Common myeloid progenitor, CD34-positive (primary cell): ENCODE results near the gene ZNF438.

Source experiments
- CTCF ChIA-PET: fragments of 350-600 bp; sonication (Branson Sonifier 250); formaldehyde crosslinking; loops from one replicate; lab custom pipeline; 2021; ENCODE audit warnings: antibody characterized with exemption; lab: Charles Lee
- POLR2A ChIA-PET: fragments of 350-600 bp; sonication (Branson Sonifier 250); formaldehyde crosslinking; loops from one replicate; lab custom pipeline; 2021; ENCODE audit warnings: antibody characterized with exemption; lab: Charles Lee
- DNase-seq, 3 donors: peaks; one replicate each; pipeline versions ENCODE4 v3.0.0 to v3.0.0-alpha.2; 2013
- H3K27ac ChIP-seq, 2 experiments: 1 replicate in 1 of 2; 2 replicates in 1 of 2; pipeline ENCODE4 v1.7.0; 2013; ENCODE audit warnings: inconsistent platforms in 2 of 2, low read length in 2 of 2, mild to moderate bottlenecking in 2 of 2, low read depth in 1 of 2, moderate library complexity in 1 of 2; ENCODE audit not compliant: severe bottlenecking in 2 of 2, insufficient read depth in 1 of 2, poor library complexity in 1 of 2
- H3K27me3 ChIP-seq, 5 experiments: replicated peaks in 2 of 5; 1 replicate in 3 of 5; 2 replicates in 2 of 5; pipeline versions ENCODE4 v1.6.1 to v1.7.0; 2013; ENCODE audit warnings: low read length in 4 of 5, mild to moderate bottlenecking in 2 of 5, moderate library complexity in 2 of 5, inconsistent platforms in 1 of 5; ENCODE audit not compliant: insufficient read depth in 5 of 5, control insufficient read depth in 4 of 5
- H3K36me3 ChIP-seq, 4 experiments: 1 replicate in 2 of 4; 2 replicates in 2 of 4; pipeline versions ENCODE4 v1.6.1 to v1.7.0; 2013; ENCODE audit warnings: low read length in 3 of 4, control low read depth in 1 of 4, mild to moderate bottlenecking in 1 of 4; ENCODE audit not compliant: control insufficient read depth in 4 of 4, insufficient read depth in 4 of 4
- H3K4me1 ChIP-seq, 4 experiments: 1 replicate in 3 of 4; 2 replicates in 1 of 4; pipeline versions ENCODE4 v1.6.1 to v1.7.1; 2013; ENCODE audit warnings: low read length in 3 of 4, mild to moderate bottlenecking in 3 of 4, control low read depth in 1 of 4, inconsistent platforms in 1 of 4, moderate library complexity in 1 of 4; ENCODE audit not compliant: control insufficient read depth in 4 of 4, insufficient read depth in 4 of 4; ENCODE audit errors: control extremely low read depth in 1 of 4
- H3K4me3 ChIP-seq, 7 experiments: 1 replicate in 4 of 7; 2 replicates in 3 of 7; pipeline versions ENCODE4 v1.5.1 to v1.7.0; 2013; ENCODE audit warnings: mild to moderate bottlenecking in 7 of 7, low read length in 6 of 7, moderate library complexity in 6 of 7, inconsistent platforms in 2 of 7, low read depth in 2 of 7, control low read depth in 1 of 7; ENCODE audit not compliant: insufficient read depth in 4 of 7, control insufficient read depth in 1 of 7; ENCODE audit errors: extremely low read depth in 1 of 7
- H3K9me3 ChIP-seq, 5 experiments: 1 replicate in 4 of 5; 2 replicates in 1 of 5; pipeline versions ENCODE4 v1.6.1 to v1.7.1; 2013; ENCODE audit warnings: low read length in 4 of 5, mild to moderate bottlenecking in 2 of 5, inconsistent platforms in 1 of 5, low read depth in 1 of 5, moderate library complexity in 1 of 5; ENCODE audit not compliant: control insufficient read depth in 4 of 5, insufficient read depth in 2 of 5; ENCODE audit errors: control extremely low read depth in 1 of 5
- WGBS: methylation state at CpG from one replicate; pipeline ENCODE4 v1.1.5; 2013; ENCODE audit not compliant: insufficient coverage; 5-methylcytosine and 5-hydroxymethylcytosine counted together

Gene ZNF438

DNA sequence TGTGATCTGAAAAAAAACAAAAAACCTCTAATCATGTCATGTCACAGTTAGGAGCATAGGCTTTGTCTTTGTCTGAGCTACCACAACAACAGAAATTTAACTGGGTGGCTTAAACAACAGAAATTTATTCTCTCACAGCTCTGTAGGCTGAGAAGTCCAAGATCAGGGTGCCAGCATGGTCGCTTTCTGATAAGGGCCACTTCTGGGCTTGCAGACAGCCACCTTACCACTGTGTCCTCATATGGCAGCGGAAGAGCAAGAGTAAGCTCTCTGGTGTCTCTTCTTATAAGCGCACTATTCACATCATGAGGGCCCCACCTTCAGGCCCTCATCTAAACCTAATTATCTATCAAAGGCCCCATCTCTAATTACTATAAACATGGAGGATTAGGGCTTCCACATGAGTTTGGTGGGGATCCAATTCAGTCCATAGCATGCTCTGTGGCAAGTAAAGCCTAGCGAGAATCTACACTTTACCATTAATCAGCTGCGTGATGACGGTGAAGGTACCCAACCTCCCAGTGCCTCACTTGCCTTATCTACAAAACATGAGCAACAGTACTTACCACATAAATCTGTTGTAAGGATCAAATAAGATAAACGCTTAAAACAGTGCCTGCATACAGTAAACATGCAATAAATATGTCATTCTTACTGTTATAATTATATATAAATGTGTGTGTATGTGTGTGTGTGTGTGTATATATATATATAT lies 17.3 kb downstream of the ZNF438 start:
- Histone ChIP-seq H3K4me3 (no peak overlapping the region), H3K27ac (no peak overlapping the region), H3K9me3 (no peaks in the 10 kb centered on the region), H3K36me3 (no peaks in the 10 kb centered on the region), H3K4me1 (no peaks in the 10 kb centered on the region), H3K27me3 (no peaks in the 10 kb centered on the region)
- peak in 2 of 3 donors; percentile 22 to 58 for DNase-seq
- WGBS, result 100% methylated on average over 4 of the region's 7 CpGs
- POLR2A ChIA-PET, result no interaction called here
- CTCF ChIA-PET, result no interaction called here

GRCh38 chr10:31013331-31013730 lies 18.3 kb downstream of the ZNF438 start:
- POLR2A ChIA-PET, result no interaction called here
- no peak for DNase-seq
- Histone ChIP-seq H3K4me3 (no peak overlapping the region), H3K36me3 (no peaks in the 10 kb centered on the region), H3K4me1 (no peaks in the 10 kb centered on the region), H3K27ac (no peak overlapping the region), H3K27me3 (no peaks in the 10 kb centered on the region), H3K9me3 (no peaks in the 10 kb centered on the region)
- 98% methylated on average over 3 of the region's 3 CpGs for WGBS
- CTCF ChIA-PET, result no interaction called here

- Histone ChIP-seq H3K4me1 (no peaks in the 10 kb centered on the region), H3K4me3 (no peak overlapping the region), H3K27me3 (no peaks in the 10 kb centered on the region), H3K27ac (no peak overlapping the region), H3K9me3 (no peaks in the 10 kb centered on the region), H3K36me3 (no peaks in the 10 kb centered on the region)
- ChIA-PET CTCF (no interaction called here), POLR2A (no interaction called here)
- peak in 1 of 3 donors; percentile 8 for DNase-seq
- WGBS, result 95% methylated on average over 3 of the region's 3 CpGs
Observed at GRCh38 chr10:31011665-31012022, 20.0 kb downstream of the ZNF438 start.

DNA sequence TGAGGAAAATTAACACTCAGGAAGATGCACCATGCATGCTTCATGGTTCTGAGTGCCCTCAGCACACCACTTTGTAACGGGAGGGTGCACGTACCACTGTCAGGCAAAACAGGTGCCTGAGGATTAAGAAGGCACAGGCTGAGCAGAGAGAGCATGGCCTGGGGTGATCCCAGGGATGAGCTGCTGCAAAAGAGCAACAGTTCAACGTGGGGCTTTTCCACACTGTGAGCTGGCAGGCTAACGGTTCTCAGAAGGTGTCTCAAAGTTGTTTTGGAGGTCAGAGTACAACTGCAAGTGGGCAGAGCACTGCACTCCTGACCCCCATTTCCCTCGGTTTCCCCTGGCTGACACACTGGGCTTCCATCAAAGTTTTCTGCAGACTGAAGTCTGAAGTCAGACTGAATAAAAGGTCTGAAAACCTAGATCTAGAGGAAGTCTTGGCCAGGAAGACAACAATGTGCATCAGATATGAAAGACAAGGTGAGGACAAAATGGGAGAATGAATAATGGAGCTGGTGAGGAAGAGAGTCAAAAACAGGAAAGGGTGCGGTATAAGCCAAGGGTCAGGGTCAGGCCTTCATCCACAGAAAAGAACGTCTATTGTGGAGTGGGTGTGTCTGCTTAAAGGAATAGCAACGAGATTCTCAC lies 20.5 kb downstream of the ZNF438 start:
- Histone ChIP-seq H3K27ac (no peak overlapping the region), H3K4me1 (no peaks in the 10 kb centered on the region), H3K27me3 (no peaks in the 10 kb centered on the region), H3K4me3 (no peak overlapping the region), H3K36me3 (no peaks in the 10 kb centered on the region), H3K9me3 (no peaks in the 10 kb centered on the region)
- ChIA-PET POLR2A (no interaction called here), CTCF (no interaction called here)
- 98% methylated on average over 6 of the region's 8 CpGs for WGBS
- no peak for DNase-seq

GRCh38 chr10:31010062-31010461 lies 21.6 kb downstream of the ZNF438 start:
- Histone ChIP-seq H3K27ac (no peak overlapping the region), H3K4me1 (no peaks in the 10 kb centered on the region), H3K9me3 (peaks cover 0 to 1% (median 0%) of the 10 kb centered on the region in 5 experiments), H3K27me3 (no peaks in the 10 kb centered on the region), H3K4me3 (no peak overlapping the region), H3K36me3 (no peaks in the 10 kb centered on the region)
- no peak for DNase-seq
- ChIA-PET CTCF (interaction anchor here (0.9 kb wide), 1 partner anchor 11 kb away, joined by 3 read pairs; no protein-coding TSS in a partner anchor), POLR2A (no interaction called here)
- WGBS, result no CpG with 5 or more reads among the region's 2 CpGs

- Histone ChIP-seq H3K4me3 (no peak overlapping the region), H3K9me3 (peaks cover 0 to 1% (median 0%) of the 10 kb centered on the region in 5 experiments), H3K27ac (no peak overlapping the region), H3K4me1 (peaks cover 0 to 10% (median 2%) of the 10 kb centered on the region in 4 experiments), H3K27me3 (no peaks in the 10 kb centered on the region), H3K36me3 (no peaks in the 10 kb centered on the region)
- WGBS, result no CpG with 5 or more reads among the region's 1 CpG
- ChIA-PET POLR2A (no interaction called here), CTCF (no interaction called here)
- DNase-seq, result no peak
Observed at GRCh38 chr10:31005895-31006294, 25.8 kb downstream of the ZNF438 start.

GRCh38 chr10:31004611-31005193 lies 27.0 kb downstream of the ZNF438 start:
- CTCF ChIA-PET, result no interaction called here
- no peak overlapping the region for H3K4me3 ChIP-seq
- no peaks in the 10 kb centered on the region for H3K27me3 ChIP-seq
- peaks cover 0 to 17% (median 2%) of the 10 kb centered on the region in 4 experiments for H3K4me1 ChIP-seq
- no peak overlapping the region for H3K27ac ChIP-seq
- POLR2A ChIA-PET, result no interaction called here
- DNase-seq, result peak; percentile 31 to 47 (median 35)
- WGBS, result 92% methylated on average over 2 of the region's 3 CpGs
- no peaks in the 10 kb centered on the region for H3K36me3 ChIP-seq
- peaks cover 0 to 1% (median 0%) of the 10 kb centered on the region in 5 experiments for H3K9me3 ChIP-seq
